Fibroblast of lung (primary cell): ENCODE results near the gene FIBCD1. TPM values are rescaled to one million over a fixed set of nuclear protein-coding genes. Genes with fewer than 3 reads are reported as not detected.

Experiments used
- DNase-seq, 2 donors: peaks; one replicate each; pipeline versions ENCODE4 v3.0.0 to v3.0.0-alpha.2; 2010; ENCODE audit warnings: low read depth in 2 of 2
- H2AFZ ChIP-seq: 2 replicates; pipeline ENCODE4 v1.5.1; 2012; ENCODE audit warnings: low read length, control low read depth, inconsistent platforms
- H3K27ac ChIP-seq: 2 replicates; pipeline ENCODE4 v1.5.1; 2011; ENCODE audit warnings: low read length, control low read depth; ENCODE audit not compliant: insufficient read depth
- H3K27me3 ChIP-seq: 2 replicates; pipeline ENCODE4 v1.5.1; 2011; ENCODE audit warnings: mild to moderate bottlenecking, low read length; ENCODE audit not compliant: control insufficient read depth, insufficient read depth
- H3K36me3 ChIP-seq: 2 replicates; pipeline ENCODE4 v1.5.1; 2011; ENCODE audit warnings: low read length; ENCODE audit not compliant: control insufficient read depth, insufficient read depth
- H3K4me1 ChIP-seq: 2 replicates; pipeline ENCODE4 v1.5.1; 2011; ENCODE audit warnings: low read length; ENCODE audit not compliant: control insufficient read depth, insufficient read depth; ENCODE audit errors: extremely low read depth
- H3K4me2 ChIP-seq: 2 replicates; pipeline ENCODE4 v1.5.1; 2011; ENCODE audit warnings: low read length, control low read depth; ENCODE audit not compliant: insufficient read depth; ENCODE audit errors: extremely low read depth
- H3K4me3 ChIP-seq, 4 experiments: fragments of 200-600 bp in 1 of 4; sonication (generic) in 1 of 4; replicated peaks in 1 of 4; 2 replicates each; pipeline ENCODE4 v1.5.1; 2011 to 2016; ENCODE audit warnings: low read length in 4 of 4, low read depth in 3 of 4, mild to moderate bottlenecking in 3 of 4, control low read depth in 2 of 4, inconsistent platforms in 1 of 4, mixed read lengths in 1 of 4; ENCODE audit not compliant: insufficient read depth in 1 of 4; ENCODE audit errors: control extremely low read depth in 1 of 4
- H3K79me2 ChIP-seq: 2 replicates; pipeline ENCODE4 v1.5.1; 2012; ENCODE audit warnings: mild to moderate bottlenecking, low read length, inconsistent platforms; ENCODE audit not compliant: control insufficient read depth, insufficient read depth
- H3K9ac ChIP-seq: 2 replicates; pipeline ENCODE4 v1.5.1; 2011; ENCODE audit warnings: mild to moderate bottlenecking, low read length, control low read depth; ENCODE audit not compliant: insufficient read depth
- H3K9me3 ChIP-seq: 2 replicates; pipeline ENCODE4 v1.5.1; 2012; ENCODE audit warnings: low read depth, low read length; ENCODE audit not compliant: control insufficient read depth, insufficient read depth
- H4K20me1 ChIP-seq: 2 replicates; pipeline ENCODE4 v1.5.1; 2011; ENCODE audit warnings: low read length; ENCODE audit not compliant: control insufficient read depth, insufficient read depth; ENCODE audit errors: extremely low read depth
- EZH2 ChIP-seq: IDR thresholded peaks from 2 replicates; pipeline ENCODE4 v1.5.1; 2012; ENCODE audit warnings: low read length, control low read depth, mild to moderate bottlenecking; ENCODE audit errors: missing control alignments
- polyA plus RNA-seq, 2 donors: library from polyadenylated mRNA; depleted of rRNA in 1 of 2; stranded (reverse) in 1 of 2; unstranded in 1 of 2; fragments of >200 nt; gene quantifications; 2 replicates each; pipeline ENCODE4 v1.2.1, GENCODE V29; 2011 to 2012; ENCODE audit warnings: missing spikeins in 1 of 2
- total RNA-seq: library from RNA; depleted of rRNA; stranded (reverse); fragments of >200 nt; gene quantifications from 2 replicates; pipeline ENCODE4 v1.2.1, GENCODE V29; 2014
- TF ChIP-seq, protein P1 (sequence below), 2 donors: IDR thresholded peaks in 1 of 2; conservative IDR thresholded peaks in 1 of 2; 1 replicate in 1 of 2; 2 replicates in 1 of 2; pipeline ENCODE4 v1.5.1; 2011 to 2012; ENCODE audit warnings: low read length in 2 of 2, control low read depth in 1 of 2, inconsistent platforms in 1 of 2, low read depth in 1 of 2, mild to moderate bottlenecking in 1 of 2

FIBCD1 gene
- total and polyA plus RNA-seq, 2 donors (not counting 1 experiment from before 2014, with no cell fraction given), result 7.3 to 28.0 TPM

DNA sequence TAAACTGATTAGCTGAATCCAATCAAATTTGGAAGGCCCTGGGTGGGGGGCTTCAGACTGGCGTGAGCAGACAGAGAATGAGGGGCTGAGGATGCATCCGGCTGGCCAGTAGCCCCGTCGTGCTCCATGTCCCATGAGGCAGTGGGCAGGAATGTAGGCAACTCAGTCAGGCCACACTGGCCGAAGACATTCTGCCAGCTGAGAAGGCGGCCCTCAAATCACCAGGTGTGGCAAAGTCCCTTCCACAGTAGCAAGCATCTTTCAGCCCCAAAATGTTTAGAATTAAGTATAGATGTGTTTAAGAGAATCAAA lies 44.3 kb upstream of the FIBCD1 start:
- Histone ChIP-seq H3K9ac (no peak overlapping the region), H3K4me2 (no peak overlapping the region), H3K4me3 (no peak overlapping the region), H4K20me1 (no peaks in the 10 kb centered on the region), H2AFZ (no peak overlapping the region), H3K9me3 (no peaks in the 10 kb centered on the region), H3K4me1 (no peaks in the 10 kb centered on the region), H3K79me2 (no peaks in the 10 kb centered on the region), H3K36me3 (no peaks in the 10 kb centered on the region), H3K27me3 (peaks cover 12% of the 10 kb centered on the region), H3K27ac (no peak overlapping the region)
- no peak for TF ChIP-seq EZH2
- TF ChIP-seq, protein P1, sequence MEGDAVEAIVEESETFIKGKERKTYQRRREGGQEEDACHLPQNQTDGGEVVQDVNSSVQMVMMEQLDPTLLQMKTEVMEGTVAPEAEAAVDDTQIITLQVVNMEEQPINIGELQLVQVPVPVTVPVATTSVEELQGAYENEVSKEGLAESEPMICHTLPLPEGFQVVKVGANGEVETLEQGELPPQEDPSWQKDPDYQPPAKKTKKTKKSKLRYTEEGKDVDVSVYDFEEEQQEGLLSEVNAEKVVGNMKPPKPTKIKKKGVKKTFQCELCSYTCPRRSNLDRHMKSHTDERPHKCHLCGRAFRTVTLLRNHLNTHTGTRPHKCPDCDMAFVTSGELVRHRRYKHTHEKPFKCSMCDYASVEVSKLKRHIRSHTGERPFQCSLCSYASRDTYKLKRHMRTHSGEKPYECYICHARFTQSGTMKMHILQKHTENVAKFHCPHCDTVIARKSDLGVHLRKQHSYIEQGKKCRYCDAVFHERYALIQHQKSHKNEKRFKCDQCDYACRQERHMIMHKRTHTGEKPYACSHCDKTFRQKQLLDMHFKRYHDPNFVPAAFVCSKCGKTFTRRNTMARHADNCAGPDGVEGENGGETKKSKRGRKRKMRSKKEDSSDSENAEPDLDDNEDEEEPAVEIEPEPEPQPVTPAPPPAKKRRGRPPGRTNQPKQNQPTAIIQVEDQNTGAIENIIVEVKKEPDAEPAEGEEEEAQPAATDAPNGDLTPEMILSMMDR (conservative IDR thresholded peaks at IDR 0.05 in 1 of 2, IDR thresholded peaks at IDR 0.05 in 1 of 2; ENCODE audit: low read depth in 1 of 2, low read length in 2 of 2), result no peak
- DNase-seq, result no peak

DNA sequence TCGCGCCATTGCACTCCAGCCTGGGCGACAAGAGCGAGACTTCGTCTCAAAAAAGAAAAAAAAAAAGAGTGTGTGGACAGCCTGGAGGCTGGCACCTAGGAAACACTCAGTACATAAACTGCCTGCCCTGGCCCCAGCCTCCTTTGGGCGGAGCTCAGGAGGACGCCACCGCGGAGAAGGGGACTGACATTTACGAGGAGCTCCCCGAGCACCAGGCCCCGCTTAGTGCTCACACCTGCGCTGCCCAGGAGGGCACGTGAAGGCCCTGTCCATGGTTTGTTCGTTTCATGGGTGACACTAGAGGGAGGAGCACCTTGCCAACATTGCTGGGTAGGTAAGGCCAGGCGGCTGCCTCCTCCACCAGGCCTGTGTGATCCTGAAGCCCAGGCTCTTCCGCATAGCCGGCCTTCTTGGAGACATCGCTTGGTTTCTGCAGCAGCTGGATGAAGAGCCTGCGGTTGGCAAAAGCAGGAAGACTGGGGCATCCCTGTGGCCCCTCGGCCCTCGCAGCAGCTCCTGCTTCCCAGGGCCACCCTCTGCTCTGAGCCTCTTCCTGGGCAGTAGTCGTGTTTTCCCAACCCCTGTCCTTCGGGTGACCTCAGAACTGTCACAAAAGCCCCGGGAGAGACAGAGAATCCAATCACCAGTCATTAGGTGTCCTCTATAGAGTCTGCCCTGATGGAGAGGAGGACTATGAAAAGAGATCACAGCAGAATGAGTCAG lies 43.8 kb upstream of the FIBCD1 start:
- H3K79me2 ChIP-seq, result no peaks in the 10 kb centered on the region
- H3K27ac ChIP-seq, result no peak overlapping the region
- H3K9me3 ChIP-seq, result no peaks in the 10 kb centered on the region
- H4K20me1 ChIP-seq, result no peaks in the 10 kb centered on the region
- H3K36me3 ChIP-seq, result no peaks in the 10 kb centered on the region
- TF ChIP-seq EZH2, result no peak
- TF ChIP-seq, protein P1 (conservative IDR thresholded peaks at IDR 0.05 in 1 of 2, IDR thresholded peaks at IDR 0.05 in 1 of 2; ENCODE audit: low read depth in 1 of 2, low read length in 2 of 2), result no peak
- no peak overlapping the region for H2AFZ ChIP-seq
- H3K4me1 ChIP-seq, result no peaks in the 10 kb centered on the region
- no peak overlapping the region for H3K9ac ChIP-seq
- no peak overlapping the region for H3K4me2 ChIP-seq
- H3K27me3 ChIP-seq, result peaks cover 10% of the 10 kb centered on the region
- no peak overlapping the region for H3K4me3 ChIP-seq
- DNase-seq, result no peak

DNA sequence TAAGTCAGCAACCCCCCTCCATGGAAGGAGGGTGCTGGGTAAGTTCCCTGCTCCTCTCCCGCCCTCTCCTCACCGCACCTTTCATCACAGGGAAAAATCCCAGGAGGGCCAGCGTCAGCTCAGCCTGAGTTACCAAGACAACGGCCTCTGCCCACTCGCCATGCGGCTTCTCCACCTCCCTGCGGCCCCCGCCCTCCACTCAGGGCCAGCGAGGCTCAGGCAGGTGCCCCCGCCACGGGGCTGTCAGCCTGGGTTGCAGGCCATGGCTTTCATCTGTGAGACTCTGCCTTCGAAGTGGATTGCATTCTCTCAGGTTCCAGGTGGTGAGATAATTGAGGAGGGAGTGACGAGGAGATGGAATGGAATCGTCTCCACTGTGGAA lies 42.7 kb upstream of the FIBCD1 start:
- H4K20me1 ChIP-seq, result no peaks in the 10 kb centered on the region

More for the DNA sequence above, 42.7 kb upstream of the FIBCD1 start:
- Histone ChIP-seq H3K27me3 (peaks cover 4% of the 10 kb centered on the region), H3K36me3 (no peaks in the 10 kb centered on the region), H3K27ac (no peak overlapping the region), H3K9ac (no peak overlapping the region), H3K4me3 (no peak overlapping the region), H3K9me3 (no peaks in the 10 kb centered on the region), H3K79me2 (no peaks in the 10 kb centered on the region), H3K4me2 (no peak overlapping the region), H3K4me1 (no peaks in the 10 kb centered on the region), H2AFZ (no peak overlapping the region)
- DNase-seq, result no peak
- TF ChIP-seq EZH2, result no peak
- TF ChIP-seq, protein P1 (conservative IDR thresholded peaks at IDR 0.05 in 1 of 2, IDR thresholded peaks at IDR 0.05 in 1 of 2; ENCODE audit: low read depth in 1 of 2, low read length in 2 of 2), result no peak
